HG03097 (cell line): ENCODE data around the gene PIH1D1.
"Not testable (repeated sequence)": the region's sequence is repeated elsewhere in the genome, so short reads cannot be mapped to it uniquely, and the experiment has no call there.

Source experiments
- ATAC-seq: cut with Tn5 transposase; IDR thresholded peaks from one replicate; pipeline ENCODE4 v1.9.1; 2021; ENCODE audit not compliant: unreplicated experiment, low FRiP score

The PIH1D1 gene

DNA sequence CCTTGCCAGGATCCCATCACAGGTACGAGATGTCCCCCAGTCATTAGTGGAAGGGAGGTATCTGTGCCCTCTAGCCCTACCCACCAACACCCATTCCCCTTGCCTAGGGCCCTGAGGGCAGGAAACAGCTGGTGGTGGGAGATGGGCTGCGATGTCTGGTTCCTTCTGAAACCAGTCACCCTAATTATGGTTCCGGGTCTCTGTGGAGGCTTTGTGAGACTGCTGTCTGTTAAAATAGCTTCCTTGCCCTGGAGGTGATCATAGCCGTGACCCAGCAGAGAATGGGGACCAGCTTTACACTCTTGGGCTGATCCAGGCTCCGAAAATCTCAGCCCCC lies 6.9 kb upstream of the PIH1D1 start:
- ATAC-seq, result no peak

DNA sequence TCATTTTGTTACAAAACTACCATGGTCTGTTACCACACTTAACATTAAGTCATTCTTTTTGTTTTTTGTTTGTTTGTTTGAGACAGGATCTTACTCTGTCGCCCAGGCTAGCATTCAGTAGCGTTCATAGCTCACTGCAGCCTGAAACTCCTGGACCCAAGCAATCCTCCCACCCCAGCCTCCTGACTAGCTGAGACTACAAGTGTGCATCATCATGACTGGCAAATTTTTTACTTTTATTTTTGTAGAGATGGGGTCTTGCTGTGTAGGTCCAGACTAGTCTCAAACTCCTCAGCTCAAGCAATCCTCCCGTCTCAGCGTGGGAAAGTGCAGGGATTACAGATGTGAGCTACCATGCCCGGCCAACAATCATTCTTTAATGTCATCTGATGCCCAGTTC lies 4.7 kb upstream of the PIH1D1 start:
- no peak for ATAC-seq

DNA sequence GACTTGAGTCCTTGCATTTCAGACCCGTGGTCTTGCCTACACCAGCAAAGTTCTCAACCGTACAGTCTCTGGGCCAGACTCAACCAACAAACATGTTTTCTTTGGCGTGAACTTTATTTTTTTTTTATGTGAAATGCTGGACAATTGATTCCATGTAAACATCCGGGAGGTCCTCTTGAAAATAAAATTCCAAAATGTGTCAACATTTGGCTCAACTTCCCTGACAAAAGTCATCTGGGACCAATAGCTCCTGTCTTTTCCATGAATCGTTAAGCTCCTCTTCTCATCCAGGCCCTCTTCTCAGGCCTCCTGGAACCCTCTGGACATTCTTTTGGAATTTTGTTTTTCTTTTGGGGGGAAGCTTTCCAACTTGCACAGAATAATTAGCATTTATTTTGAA lies 4.2 kb upstream of the PIH1D1 start:
- ATAC-seq, result no peak

DNA sequence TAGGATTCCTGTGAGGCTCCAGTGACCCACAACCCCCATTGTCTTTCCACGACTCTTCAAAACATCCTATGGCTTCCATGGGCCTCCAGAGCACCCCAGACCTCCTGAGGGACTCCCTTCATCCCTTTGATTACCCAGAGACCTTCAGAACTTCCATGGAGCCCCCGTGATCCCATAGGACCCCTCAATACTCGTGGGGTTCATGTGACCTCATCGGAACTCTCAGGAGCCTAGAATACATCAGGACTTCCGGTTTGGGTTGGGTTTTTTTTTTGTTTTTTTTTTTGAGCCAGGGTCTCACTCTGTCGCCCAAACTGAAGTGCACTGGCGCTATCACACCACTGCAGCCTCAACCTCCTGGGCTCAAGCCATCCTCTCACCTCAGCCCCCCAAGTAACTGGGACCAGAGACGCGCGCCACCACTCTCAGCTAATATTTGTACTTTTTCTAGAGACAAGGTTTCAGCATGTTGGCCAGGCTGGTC lies 2.2 kb upstream of the PIH1D1 start:
- ATAC-seq, result no peak

DNA sequence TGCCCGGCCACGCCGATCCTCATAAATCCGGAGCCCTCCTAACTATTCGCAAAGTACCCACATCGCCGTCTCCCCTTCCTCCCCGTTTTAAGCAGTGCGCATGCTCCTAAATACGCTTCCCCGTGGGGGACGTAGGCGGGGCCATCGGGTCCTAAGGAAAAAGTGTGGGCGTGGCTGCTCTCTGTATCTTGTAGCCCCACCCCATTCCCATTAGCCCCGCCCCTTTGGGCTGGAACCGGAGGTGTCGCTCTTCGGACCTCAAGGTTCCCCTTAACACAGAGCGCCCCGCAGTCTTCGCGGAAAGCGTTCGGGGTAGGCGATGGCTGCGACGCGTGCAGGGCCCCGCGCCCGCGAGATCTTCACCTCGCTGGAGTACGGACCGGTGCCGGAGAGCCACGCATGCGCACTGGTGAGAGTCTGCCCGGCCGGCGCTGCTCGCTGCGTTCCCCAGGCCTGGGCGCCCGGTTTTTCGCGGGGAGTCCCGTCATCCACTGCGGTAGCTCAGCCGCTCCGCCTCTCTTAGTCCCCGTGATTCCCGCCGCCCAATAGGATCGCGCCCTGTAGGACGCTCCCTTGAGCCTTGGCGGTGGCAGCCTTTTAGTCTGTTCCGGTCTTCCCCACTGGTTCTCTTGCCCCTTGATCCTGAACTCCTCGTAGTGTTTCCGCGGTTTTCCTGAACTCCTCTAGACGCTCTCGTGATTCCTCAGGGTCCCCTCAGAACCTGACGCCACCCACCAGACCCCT lies 1.6 kb upstream of the PIH1D1 start, which contains the start of gene ALDH16A1:
ALDH16A1 (plus strand) TSS at position 213 of the 744 bp plus-strand sequence; CDS start at position 320, 107 bp downstream.
- peak; percentile 79 for ATAC-seq

DNA sequence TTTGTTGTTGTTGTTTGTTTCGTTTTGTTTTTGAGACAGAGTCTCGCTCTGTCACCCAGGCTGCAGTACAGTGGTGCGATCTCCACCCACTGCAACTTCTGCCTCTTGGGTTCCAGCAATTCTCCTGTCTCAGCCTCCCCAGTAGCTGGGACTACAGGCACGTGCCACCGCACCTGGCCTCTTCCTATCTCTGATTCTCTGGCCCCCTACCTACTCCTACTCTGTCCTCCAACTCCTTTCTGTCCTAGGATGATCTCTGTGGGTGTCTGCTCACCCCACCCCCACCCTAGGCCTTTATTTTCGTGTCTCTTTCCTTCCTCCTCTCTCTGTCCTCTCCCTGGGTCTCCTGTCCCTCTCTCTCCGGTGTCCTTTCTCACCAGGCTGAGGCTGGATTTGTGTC lies 1.2 kb downstream of the PIH1D1 start:
- no peak for ATAC-seq

DNA sequence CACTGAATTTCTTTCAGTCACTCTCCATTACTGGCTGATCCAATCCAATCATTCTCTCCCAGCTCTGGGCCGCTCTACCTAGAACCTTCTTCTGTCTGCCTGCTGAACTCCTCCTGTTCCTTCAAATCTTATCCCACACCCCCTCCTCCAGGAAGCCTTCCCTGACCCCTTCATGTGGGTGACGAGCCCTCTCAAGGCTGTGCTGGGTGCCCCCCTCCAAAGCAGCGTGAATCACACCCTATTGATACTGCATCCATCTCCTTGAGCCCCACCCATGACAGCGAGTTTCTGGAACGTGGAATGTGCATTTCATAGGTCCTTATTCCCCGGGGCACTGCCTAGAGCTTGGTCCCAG lies 3.2 kb downstream of the PIH1D1 start:
- ATAC-seq, result no peak

DNA sequence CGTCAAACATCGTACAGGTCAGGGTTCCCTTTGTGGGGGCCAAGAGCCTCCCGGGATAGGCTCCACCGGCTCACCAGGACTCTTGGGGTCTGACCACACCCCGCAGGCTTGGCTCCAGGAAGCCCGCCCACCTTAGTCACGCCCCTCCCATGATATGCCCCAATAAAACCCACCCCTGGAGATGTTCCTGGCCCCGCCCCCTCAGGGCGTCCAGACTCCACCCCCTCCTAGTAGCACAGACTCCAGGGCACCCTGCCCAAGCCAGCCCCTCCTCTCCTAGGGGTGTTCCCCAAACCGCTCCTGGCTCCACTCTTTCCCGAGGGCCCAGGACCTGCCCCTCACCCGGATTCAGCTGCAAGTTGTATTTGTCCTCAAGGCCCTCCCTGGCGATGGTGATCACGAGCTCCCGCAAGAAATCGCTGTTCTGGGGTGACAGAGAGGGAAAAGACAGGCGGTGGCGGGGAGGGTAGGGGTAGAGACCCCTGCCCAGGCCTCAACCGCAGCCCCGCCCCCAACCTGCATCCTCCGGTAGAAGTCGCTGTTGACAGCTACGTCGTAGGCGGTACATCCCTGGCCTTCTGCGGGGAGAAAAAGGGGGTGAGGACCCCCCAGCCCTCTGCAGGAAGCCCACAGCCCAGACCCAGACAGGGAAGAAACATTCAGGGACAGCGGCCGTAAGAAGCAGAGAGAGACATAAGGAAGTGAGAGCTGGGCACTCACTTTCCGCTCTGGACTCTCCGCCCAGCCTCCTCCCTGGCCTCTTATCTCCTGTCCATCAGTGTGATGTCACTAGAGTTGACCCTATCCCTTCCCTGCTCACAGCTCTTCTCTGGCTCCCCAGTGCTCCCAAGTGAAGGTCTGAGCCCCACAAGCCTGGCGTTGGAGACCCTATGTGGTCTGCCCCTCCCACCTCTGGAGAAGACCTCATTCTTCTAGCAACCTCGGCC lies 3.9 kb downstream of the PIH1D1 start:
- no peak for ATAC-seq

DNA sequence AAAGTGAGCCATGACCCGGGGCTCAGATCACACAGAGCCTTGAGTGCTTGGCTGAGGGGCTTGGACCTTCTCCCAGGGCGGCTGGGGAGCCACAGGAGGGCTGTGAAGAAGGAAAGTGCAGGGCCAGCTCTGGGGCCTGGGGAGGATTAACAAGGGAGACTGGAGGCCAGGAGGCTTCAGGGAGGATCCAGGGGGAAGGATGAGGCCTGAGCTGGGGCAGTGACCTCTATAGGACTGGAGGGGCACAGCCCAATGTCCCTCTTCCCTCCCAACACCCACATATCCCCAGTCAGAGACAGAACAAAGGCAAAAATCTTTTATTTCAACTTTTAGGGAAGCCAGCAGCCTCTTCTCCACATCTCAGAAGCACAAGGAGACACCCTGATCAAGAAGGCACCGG lies 5.6 kb downstream of the PIH1D1 start:
- no peak for ATAC-seq

DNA sequence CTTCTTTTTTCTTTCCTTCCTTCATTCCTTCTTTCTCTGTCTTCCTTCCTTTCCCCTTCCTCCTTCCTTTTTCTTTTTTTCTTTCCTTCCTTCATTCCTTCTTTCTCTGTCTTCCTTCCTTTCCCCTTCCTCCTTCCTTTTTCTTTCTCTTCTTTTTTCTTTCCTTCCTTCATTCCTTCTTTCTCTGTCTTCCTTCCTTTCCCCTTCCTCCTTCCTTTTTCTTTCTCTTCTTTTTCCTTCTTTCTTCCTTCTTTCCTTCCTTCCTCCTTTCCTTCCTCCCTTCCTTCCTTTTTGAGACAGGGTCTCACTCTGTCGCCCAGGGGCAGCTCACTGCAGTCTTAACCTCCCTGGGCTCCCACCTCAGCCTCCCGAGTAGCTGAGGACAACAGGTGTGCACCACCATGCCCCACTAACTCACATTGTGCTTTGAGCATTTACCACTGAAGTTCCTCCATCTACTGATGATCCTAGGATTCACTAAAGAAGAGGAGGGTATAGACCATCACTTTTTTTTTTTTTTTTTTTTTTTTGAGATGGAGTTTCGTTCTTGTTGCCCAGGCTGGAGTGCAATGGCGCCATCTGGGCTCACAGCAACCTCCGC lies 7.4 kb downstream of the PIH1D1 start:
- not testable (repeated sequence) for ATAC-seq

DNA sequence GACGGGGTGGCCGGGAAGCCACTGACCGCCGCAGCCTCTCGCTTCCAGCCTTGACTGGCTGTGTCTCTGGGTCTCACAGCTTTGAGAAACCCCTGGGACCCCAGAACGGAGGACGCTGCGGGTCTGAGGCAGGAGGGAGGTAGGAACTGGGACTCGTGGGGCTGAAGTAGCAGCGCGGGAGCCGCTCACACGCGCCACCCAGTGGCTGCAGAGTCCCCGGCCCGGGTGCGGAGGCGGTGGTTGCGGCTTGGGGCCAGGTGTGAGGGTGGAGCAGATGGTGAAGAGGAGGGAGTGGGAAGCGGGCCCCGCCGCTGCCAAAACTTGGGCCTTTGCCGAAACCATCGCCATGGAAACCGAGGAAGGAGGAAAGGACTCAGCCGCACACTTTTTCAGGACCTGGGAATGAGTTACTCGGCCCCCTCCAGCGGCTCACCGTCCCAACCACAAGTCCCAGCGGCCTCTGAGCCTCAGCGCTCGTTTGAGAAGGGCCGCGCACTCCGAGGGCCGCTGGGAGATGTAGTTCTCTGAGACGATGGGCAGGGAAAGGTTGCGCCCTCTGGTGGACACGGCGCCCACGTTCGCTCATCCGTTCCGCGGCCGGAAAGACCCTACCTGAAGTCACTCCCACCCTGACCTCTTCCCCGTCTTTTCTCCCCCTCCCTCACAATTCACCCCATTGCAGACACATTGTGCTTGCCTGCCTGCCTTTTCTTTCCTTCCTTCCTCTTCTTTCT lies 8.1 kb downstream of the PIH1D1 start:
- peak; percentile 73 for ATAC-seq

DNA sequence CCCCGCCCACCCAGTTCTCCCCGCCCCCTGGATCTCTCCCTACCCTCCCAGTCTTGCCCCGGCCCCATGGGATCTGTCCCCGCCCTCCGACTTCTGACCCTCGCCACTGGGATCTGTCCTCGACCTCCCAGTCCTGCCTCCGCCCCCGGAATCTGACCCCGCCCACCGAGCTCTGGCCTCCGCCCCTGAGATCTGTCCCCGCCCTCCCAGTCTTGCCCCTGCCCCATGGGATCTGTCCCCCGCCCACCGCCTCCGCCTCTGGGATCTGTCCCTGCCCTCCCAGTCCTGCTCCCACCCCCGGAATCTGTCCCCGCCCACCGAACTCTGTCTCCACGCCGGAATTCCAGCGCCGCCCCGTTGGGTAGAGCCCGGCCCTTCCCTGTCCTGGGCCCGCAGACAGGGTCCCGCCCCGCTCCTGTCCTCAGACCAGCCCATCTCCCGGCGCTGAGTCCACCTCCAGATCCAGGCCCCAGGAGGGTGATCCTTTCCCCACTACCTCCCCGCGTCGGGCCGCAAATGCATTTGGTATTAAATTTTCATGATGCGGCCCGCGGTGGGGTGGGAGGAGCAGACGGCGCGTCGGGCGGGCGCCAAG lies 8.7 kb downstream of the PIH1D1 start:
- no peak for ATAC-seq

DNA sequence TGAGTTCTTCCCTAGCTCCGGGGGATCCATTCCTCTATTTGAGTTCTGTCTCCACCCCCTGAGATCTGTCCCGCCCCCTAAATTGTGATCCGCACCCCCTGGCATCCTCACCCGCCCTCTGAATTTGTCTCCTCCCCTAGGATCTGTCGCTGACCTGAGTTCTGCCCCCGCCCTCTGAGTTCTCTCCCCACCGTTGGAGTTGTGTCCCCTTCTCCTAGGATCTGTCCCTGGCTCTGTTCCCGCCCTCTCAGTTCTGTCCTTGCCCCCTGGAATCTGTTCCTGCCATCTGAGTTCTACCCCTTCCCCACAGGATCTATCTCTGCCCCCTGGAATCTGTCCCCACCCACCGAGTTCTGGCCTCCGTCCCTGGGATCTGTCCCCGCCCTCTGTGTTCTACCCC lies 9.3 kb downstream of the PIH1D1 start:
- no peak for ATAC-seq

DNA sequence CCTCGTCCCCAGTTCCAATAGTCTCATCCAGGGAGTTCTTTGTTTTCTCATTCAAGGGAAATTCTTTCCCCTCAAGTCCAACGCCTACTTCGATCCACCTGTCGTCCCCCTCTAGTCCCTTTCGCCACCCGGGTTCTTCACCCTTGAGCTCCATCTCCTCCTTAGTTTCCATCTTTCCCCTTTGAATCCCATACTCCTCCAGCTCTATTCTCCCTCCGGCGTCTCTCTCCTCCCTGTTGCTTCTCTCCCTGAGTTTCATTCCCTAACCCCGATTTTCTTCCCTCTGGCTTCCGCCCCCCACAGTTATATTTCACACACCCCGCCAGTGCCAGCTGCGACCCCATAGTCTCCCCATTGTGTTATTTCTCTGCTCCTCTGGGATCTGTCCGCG lies 9.7 kb downstream of the PIH1D1 start:
- ATAC-seq, result no peak

DNA sequence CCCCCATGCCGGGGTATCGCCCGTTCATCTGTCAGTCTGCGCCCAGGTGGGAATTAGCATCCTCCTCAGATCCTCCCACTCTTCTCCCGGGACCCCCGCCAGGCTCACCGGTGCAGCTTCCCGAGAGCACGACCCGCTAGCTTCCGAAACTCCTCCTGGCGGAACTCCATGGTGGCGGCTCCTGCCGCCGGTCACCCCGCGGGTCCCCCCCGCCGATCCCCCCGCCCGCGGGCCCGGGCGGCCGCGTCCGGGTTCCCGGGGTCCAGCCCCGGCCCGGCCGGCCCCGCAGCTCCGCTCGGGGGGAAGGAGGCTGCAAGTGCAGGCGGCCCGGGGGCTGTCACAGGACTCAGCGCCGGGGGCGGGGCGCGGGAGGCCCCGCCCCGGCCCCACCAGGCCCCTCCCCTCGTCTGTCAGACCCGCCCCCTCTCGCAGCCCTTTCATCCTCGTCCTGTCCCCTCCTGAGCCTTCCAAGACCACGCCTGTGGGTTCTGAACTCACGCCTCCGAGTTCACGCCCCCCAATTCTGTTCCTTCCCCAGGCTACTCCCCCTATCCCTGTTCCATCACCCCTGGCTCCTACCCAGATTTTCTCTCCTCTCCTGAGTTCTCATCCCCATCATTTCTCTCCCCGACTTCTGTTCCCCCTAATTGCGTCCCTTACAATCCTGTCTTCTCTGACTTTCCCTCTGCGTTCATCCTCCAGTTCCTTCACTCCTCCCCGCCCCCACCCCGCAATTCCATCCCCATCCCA lies 10.2 kb downstream of the PIH1D1 start, which contains the start of gene SLC17A7:
SLC17A7 (minus strand) TSS at position 318 of the 750 bp plus-strand sequence; CDS start at position 170, 148 bp downstream.
- no peak for ATAC-seq

DNA sequence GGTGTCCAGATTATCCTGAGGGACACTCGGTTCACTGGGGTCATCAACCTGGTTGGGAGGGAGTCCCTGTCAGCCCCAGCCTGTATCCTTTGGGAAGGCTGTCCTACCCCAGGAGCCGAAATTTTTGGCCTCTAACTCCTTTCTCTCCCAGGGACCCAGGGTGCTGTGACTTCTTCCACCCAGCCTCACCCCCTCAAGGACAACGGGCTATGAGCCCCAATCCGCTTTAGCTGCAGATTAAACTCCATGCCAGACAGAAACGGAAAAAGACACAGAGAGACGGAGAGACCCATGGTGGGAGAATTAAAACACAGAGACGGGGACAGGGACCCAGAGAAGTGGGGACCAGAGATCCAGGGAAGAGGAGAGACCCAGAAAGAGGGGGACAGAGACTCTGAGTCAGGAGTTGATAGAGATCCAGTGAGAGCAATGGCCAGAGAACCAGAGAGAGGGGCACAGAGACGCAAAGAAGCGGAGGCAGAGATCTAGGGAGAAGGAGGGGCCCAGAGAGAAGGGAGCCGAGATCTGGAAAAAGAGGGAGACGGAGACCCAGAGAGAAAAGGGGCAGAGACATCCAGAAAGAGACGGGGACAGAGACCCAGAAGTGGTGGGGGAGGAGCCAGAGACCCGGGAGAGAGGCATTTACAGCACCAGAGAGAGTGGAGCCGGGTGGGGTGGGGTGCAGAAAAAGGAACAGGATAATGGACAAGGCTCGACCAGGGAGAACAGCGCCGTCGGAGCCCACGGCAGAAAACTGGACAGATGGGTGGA lies 11.0 kb downstream of the PIH1D1 start:
- ATAC-seq, result no peak

DNA sequence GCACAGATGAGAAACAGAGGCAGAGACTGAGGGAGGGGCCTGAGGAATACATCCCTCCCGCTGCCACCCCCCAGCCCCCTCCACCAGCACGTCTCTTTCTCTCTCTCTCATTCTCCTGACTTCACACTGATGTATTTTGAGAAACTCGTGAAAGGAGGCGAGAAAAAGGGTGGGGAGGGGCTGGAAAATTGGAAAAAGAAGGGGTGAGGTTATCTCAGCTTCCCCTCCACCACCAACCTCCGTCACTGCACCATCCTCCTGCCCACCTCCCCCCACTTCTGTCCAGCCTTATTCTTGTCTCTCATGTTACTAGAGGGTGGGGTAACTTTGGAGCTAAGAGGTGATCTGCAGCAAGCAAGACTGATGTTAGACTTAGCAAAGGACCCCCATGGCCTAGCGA lies 11.8 kb downstream of the PIH1D1 start:
- no peak for ATAC-seq

DNA sequence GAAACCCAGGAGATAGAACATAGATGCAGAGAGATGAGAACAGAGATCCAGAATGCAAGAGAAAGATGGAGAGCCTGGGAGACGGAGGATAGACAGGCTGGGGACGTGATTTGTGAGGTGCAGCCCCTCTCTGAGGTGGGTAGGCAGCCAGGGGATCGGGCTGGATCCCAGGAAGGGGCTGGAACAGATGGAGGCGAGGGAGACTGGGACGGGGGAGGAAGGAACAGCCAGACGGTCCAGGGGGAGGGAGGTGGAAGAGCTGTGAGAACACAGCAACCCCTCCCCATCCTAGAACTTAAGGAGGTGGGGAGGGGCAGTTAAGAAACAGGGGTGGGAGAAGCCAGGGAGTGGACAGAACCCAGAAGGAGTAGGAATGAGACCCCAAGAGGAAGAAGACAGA lies 13.4 kb downstream of the PIH1D1 start:
- ATAC-seq, result no peak

DNA sequence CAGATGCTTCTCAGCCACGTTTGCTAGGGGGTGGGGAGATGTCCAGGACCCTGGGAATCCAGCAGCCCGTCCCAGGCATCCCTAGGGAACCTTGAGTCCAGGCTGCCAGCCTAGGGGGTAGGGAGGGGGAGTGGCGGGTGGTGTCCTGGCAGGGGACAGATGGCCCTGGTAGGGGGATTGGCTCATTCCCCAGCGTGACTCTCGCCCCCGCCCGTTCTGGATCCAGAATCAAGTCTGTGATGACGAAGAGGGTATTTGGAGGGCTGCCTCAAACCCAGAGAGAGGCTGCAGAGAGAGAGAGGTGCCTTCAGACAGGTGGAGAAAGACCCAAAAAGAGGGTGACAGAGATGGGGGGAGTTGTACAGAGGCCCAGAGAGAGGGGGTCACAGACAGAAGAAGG lies 14.4 kb downstream of the PIH1D1 start:
- ATAC-seq, result no peak
